GM18526 (cell line): ENCODE results near the gene TAC3.

Experiments
- POLR2A ChIP-seq: IDR thresholded peaks from 3 replicates; pipeline ENCODE4 v1.6.1; 2011; ENCODE audit not compliant: insufficient read length; ENCODE audit errors: extremely low read depth

The TAC3 gene

GRCh38 chr12:57012600-57013465 lies 3.5 kb downstream of the TAC3 start:
- no peak for TF ChIP-seq POLR2A

- TF ChIP-seq POLR2A: no peak
Measured at GRCh38 chr12:57011438-57012424, 4.6 kb downstream of the TAC3 start.

GRCh38 chr12:57010627-57011247 lies 5.6 kb downstream of the TAC3 start:
- TF ChIP-seq POLR2A: no peak

- no peak for TF ChIP-seq POLR2A
Measured at GRCh38 chr12:57009949-57010626, 6.2 kb downstream of the TAC3 start.

GRCh38 chr12:57008178-57008577 lies 8.2 kb downstream of the TAC3 start:
- TF ChIP-seq POLR2A: no peak

GRCh38 chr12:57006809-57007475 lies 9.4 kb downstream of the TAC3 start:
- no peak for TF ChIP-seq POLR2A

GRCh38 chr12:57005980-57006808 lies 10.1 kb downstream of the TAC3 start, which contains the start of gene ZBTB39:
Gene ZBTB39, minus strand, starts transcription at chr12:57006546. Its CDS starts 1,629 bp downstream, at chr12:57004917.
- peak; percentile 65 for TF ChIP-seq POLR2A

DNA sequence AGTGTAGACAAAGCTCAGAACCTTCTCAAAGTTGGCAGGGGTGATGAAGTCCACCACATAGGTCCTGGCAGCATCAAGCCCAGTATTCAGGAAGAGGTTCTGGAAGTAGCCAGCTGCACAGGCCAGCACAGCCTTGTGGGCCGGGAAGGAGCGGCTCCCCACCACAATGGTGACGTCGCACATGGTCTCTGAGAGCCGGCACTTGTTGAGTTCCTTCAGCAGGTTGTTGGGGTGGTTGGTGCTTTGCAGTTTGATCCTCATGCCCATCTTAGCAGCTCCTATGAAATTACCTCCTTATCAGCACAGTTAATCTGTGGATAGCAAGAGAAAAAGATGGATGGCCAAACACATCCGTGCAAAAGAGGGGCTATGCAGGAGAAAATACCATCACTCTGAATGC lies 11.7 kb downstream of the TAC3 start:
- no peak for TF ChIP-seq POLR2A

GRCh38 chr12:57003395-57003794 lies 12.9 kb downstream of the TAC3 start:
- no peak for TF ChIP-seq POLR2A

DNA sequence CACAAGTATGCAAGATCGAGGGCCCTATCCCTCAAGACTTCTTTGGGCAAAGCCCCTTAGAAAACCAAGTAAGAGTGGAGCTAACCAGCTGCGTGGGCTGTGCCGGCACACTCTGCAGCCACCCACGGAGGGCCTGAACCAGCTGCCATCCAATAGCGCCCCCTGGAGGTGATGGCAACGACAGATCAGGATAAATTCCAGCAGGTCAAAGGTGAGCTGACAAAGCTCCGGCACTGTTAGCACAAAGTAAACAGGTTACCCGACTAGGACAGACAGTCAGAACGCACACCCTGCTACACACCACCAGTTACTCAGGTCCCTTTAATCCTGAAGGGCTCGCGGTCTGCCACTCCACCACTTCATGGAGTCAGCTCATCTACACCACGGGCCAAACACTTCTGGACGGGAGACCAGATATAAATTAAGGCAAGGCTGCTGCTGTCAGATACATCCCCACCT lies 14.9 kb downstream of the TAC3 start:
- TF ChIP-seq POLR2A: no peak

- no peak for TF ChIP-seq POLR2A
Measured at GRCh38 chr12:57000393-57000792, 15.9 kb downstream of the TAC3 start.

DNA sequence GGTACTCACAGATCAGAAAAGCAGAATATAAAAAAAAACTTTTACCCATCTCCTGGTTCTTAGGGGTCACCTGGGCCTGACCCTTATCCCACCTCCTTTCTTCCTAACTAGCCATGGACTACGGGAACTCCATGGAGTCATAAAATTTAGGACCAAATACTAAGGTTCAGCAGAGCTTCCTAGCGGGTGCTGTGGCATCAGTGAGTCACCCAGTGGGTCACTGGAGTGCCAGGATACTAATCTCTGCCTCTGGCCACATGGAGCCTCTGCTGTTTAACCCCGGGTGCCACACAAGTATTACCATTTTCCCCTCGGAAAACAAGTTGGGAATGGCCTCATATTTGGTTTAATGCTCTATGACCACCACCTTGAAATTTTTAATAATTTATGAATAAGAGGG lies 16.9 kb downstream of the TAC3 start:
- TF ChIP-seq POLR2A: no peak

GRCh38 chr12:56998981-56999380 lies 17.3 kb downstream of the TAC3 start:
- no peak for TF ChIP-seq POLR2A
